Vagina (tissue), 2 donors: Measurements from ENCODE around the gene RGS3. TPM values are rescaled to one million over a fixed set of nuclear protein-coding genes. Genes with fewer than 3 reads are reported as not detected.
A peak's percentile ranks its signal among the peaks of the same experiment; 100 is the strongest.

ENCODE experiments used
- DNase-seq, 2 donors: peaks; one replicate each; pipeline ENCODE4 v3.0.0-alpha.2; 2017; ENCODE audit errors: extremely low spot score in 2 of 2
- H3K27ac ChIP-seq: fragments of 200-600 bp; sonication (generic); one replicate; pipeline ENCODE4 v1.5.1; 2019
- H3K27me3 ChIP-seq: fragments of 200-600 bp; sonication (generic); one replicate; pipeline ENCODE4 v1.5.1; 2019
- H3K36me3 ChIP-seq, 2 donors: fragments of 200-600 bp; sonication (generic); one replicate each; pipeline ENCODE4 v1.5.1; 2017 to 2019
- H3K4me1 ChIP-seq: fragments of 200-600 bp; sonication (generic); one replicate; pipeline ENCODE4 v1.5.1; 2019
- H3K4me3 ChIP-seq, 2 donors: fragments of 200-600 bp; sonication (generic); 1 replicate in 1 of 2; 2 replicates in 1 of 2; pipeline ENCODE4 v1.5.1; 2016 to 2019
- H3K9me3 ChIP-seq: fragments of 200-600 bp; sonication (generic); one replicate; pipeline ENCODE4 v1.5.1; 2019
- POLR2A ChIP-seq, 2 donors: fragments of 450-650 bp; IDR thresholded peaks; one replicate each; pipeline ENCODE4 v1.6.1; 2017; ENCODE audit warnings: antibody characterized with exemption in 2 of 2, mild to moderate bottlenecking in 2 of 2, moderate library complexity in 2 of 2
- POLR2AphosphoS5 ChIP-seq, 2 donors: sonication (generic); formaldehyde crosslinking; IDR thresholded peaks; one replicate each; pipeline ENCODE4 v1.9.0; 2017; ENCODE audit warnings: antibody characterized with exemption in 2 of 2, mild to moderate bottlenecking in 2 of 2, low read depth in 1 of 2; ENCODE audit not compliant: insufficient read depth in 1 of 2
- intact Hi-C: fragments of 100-400 bp; cut with DNase I; formaldehyde crosslinking; loops from one replicate; pipeline ENCODE4 v1.15.1; 2023
- total RNA-seq: library from RNA; depleted of rRNA; stranded (reverse); fragments of >200 nt; gene quantifications from one replicate; pipeline ENCODE4 v1.2.3, GENCODE V29; 2016
- TF ChIP-seq, protein P1 (sequence below), 3 experiments: fragments of 450-650 bp in 2 of 3; fragments of 200-600 bp in 1 of 3; sonication (generic) in 1 of 3; IDR thresholded peaks; one replicate each; pipeline ENCODE4 v1.5.1; 2017 to 2019; ENCODE audit warnings: antibody characterized with exemption in 3 of 3, mild to moderate bottlenecking in 2 of 3, moderate library complexity in 2 of 3

Gene RGS3
- total RNA-seq, 1 donor from 2014 or later, result 27.0 TPM

DNA sequence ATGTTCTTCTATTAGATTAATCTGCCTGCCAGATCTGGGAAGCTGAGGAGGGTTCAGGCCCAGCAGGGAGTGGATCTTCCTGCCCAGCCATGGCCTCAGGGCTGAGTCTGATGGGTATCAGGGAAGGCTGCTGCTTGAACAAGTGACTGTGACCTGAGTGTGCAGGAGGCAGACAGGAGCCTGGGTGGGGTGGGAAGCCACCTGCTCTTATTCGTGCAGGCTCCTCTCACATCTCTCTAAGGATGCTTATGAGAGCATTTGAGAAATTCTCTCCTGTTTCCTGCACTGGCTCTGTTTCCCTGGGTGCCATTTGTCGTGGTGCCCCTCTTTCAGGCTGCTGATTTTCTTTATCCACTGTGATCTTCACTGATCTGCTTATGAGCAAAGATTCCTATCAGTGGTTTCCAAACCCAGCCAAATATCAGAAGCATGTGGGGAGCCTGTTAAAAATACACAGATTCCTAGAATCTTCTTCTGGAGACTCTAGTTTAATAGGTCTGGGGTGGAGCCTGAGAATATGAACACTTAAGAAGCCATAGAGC lies 2.1 kb downstream of the RGS3 start:
- TF ChIP-seq POLR2A (IDR thresholded peaks at IDR 0.05), result no peak
- TF ChIP-seq POLR2AphosphoS5 (IDR thresholded peaks at IDR 0.05; ENCODE audit: insufficient read depth in 1 of 2, low read depth in 1 of 2), result no peak
- TF ChIP-seq, protein P1, sequence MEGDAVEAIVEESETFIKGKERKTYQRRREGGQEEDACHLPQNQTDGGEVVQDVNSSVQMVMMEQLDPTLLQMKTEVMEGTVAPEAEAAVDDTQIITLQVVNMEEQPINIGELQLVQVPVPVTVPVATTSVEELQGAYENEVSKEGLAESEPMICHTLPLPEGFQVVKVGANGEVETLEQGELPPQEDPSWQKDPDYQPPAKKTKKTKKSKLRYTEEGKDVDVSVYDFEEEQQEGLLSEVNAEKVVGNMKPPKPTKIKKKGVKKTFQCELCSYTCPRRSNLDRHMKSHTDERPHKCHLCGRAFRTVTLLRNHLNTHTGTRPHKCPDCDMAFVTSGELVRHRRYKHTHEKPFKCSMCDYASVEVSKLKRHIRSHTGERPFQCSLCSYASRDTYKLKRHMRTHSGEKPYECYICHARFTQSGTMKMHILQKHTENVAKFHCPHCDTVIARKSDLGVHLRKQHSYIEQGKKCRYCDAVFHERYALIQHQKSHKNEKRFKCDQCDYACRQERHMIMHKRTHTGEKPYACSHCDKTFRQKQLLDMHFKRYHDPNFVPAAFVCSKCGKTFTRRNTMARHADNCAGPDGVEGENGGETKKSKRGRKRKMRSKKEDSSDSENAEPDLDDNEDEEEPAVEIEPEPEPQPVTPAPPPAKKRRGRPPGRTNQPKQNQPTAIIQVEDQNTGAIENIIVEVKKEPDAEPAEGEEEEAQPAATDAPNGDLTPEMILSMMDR (IDR thresholded peaks at IDR 0.05), result no peak
- DNase-seq, result no peak
- H3K36me3 ChIP-seq, result no peaks in the 10 kb centered on the region
- intact Hi-C loops, result no loop called here
- H3K4me3 ChIP-seq, result no peak overlapping the region
- H3K4me1 ChIP-seq, result peaks cover 11% of the 10 kb centered on the region
- H3K27me3 ChIP-seq, result no peaks in the 10 kb centered on the region
- no peak overlapping the region for H3K27ac ChIP-seq
- H3K9me3 ChIP-seq, result no peaks in the 10 kb centered on the region

DNA sequence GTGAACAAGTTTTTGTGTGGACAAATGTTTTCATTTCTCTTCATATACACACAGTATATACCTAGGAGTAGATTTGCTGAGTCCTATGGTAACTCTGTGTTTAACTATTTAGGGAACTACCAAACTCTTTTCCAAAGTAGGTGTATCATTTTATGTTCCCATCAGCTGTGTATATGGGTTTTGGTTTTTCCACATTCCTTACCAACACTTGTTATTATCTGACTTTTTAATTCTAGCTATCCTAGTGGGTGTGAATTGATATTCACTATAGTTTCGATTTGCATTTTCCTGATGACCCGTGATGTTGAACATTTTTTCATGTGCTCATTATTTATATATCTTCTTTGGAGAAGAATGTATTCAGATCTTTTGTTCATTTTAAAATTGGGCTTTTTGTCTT lies 3.7 kb downstream of the RGS3 start:
- no peak for DNase-seq
- Histone ChIP-seq H3K27me3 (no peaks in the 10 kb centered on the region), H3K9me3 (no peaks in the 10 kb centered on the region), H3K4me3 (no peak overlapping the region), H3K36me3 (no peaks in the 10 kb centered on the region), H3K27ac (no peak overlapping the region), H3K4me1 (peaks cover 11% of the 10 kb centered on the region)
- TF ChIP-seq, protein P1 (IDR thresholded peaks at IDR 0.05), result no peak
- no peak for TF ChIP-seq POLR2A (IDR thresholded peaks at IDR 0.05)
- no peak for TF ChIP-seq POLR2AphosphoS5 (IDR thresholded peaks at IDR 0.05; ENCODE audit: insufficient read depth in 1 of 2, low read depth in 1 of 2)
- intact Hi-C loops, result no loop called here

DNA sequence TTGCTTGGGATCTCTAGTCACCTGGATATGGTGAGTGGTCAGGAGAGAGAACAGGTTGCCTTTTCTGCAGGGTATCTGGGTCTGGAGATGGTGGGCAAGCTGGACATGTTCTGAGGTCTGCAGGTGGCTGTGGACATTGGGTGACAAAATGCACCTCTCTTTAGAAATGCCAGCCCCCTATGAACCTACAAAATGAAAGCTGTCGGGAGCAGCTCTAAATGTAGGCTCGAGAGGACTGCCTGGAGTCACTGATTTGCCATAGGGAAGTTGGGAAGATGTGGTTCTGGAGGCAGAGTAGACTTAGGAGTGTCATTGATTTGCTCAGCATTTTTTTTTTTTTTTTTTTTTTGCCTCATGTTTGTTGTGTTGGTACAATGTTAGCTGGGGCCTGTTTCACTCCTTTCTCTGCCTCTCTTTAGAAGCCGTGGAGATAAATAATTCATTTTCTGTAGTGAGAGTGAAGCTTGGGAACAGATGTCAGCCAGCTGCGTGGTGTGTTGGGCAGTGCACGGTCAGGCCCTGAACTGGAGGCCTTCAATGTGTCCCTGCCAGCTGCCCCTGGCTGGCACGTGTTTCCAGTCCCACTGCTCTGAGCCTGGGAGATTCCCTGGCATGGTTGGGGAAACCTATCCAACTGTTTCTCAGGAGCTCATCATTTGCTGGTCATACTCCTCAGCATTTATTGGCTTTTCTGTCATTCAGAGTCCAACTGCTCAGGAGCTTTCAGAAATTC lies 5.4 kb downstream of the RGS3 start:
- Histone ChIP-seq H3K36me3 (no peaks in the 10 kb centered on the region), H3K27ac (no peak overlapping the region), H3K27me3 (no peaks in the 10 kb centered on the region), H3K4me3 (no peak overlapping the region), H3K9me3 (no peaks in the 10 kb centered on the region), H3K4me1 (peaks cover 4% of the 10 kb centered on the region)
- TF ChIP-seq POLR2AphosphoS5 (IDR thresholded peaks at IDR 0.05; ENCODE audit: insufficient read depth in 1 of 2, low read depth in 1 of 2), result no peak
- TF ChIP-seq, protein P1 (IDR thresholded peaks at IDR 0.05), result no peak
- no peak for TF ChIP-seq POLR2A (IDR thresholded peaks at IDR 0.05)
- intact Hi-C loops, result no loop called here
- DNase-seq, result no peak

DNA sequence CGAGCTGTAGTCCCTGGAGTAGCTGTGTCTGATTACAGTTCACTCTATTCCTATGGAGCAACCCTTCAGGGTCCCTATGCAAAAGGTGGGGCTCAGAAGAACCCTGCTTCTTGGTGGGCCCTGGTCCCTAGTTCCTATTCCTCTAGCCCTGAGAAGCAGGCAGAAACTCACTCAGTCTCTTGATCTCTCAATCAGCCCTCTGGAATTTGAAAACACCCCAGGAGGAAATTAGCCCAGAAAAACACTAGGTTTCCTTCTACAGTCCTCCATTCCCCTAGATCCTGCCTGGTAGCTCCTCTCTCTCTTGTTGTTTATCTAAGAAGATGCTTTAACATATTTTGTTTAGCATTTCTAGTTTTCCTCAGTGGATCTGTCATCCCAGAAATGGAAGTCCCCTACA lies 7.6 kb downstream of the RGS3 start:
- H3K27me3 ChIP-seq, result no peaks in the 10 kb centered on the region
- intact Hi-C loops, result no loop called here
- no peak overlapping the region for H3K4me3 ChIP-seq
- no peaks in the 10 kb centered on the region for H3K4me1 ChIP-seq
- no peaks in the 10 kb centered on the region for H3K36me3 ChIP-seq
- peak in 1 of 2 donors; percentile 13 for DNase-seq
- no peak overlapping the region for H3K27ac ChIP-seq
- no peak for TF ChIP-seq POLR2AphosphoS5 (IDR thresholded peaks at IDR 0.05; ENCODE audit: insufficient read depth in 1 of 2, low read depth in 1 of 2)
- TF ChIP-seq, protein P1 (IDR thresholded peaks at IDR 0.05), result no peak
- no peak for TF ChIP-seq POLR2A (IDR thresholded peaks at IDR 0.05)
- no peaks in the 10 kb centered on the region for H3K9me3 ChIP-seq

DNA sequence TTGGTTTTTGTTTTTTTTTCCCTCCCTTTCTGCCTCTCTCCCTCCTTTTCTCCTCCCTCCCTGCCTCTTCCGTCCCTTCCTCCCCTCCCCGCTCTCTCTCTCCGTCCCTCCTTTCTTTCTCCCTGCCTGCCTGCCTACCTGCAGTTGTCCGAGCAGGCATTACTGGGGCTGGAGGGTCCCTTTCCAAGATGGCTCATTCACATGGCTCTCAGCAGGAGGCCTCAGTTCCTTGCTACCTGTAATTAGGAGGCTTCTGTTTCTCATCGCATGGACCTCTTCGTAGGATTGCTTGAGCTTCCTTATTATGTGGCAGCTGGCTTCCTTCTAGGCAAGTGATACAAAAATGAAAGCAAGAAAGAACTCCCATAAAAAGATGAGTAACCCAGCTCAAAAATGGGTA lies 8.0 kb downstream of the RGS3 start:
- Histone ChIP-seq H3K9me3 (no peaks in the 10 kb centered on the region), H3K4me3 (no peak overlapping the region), H3K27me3 (no peaks in the 10 kb centered on the region), H3K27ac (no peak overlapping the region), H3K36me3 (no peaks in the 10 kb centered on the region), H3K4me1 (no peaks in the 10 kb centered on the region)
- TF ChIP-seq POLR2AphosphoS5 (IDR thresholded peaks at IDR 0.05; ENCODE audit: insufficient read depth in 1 of 2, low read depth in 1 of 2), result no peak
- TF ChIP-seq, protein P1 (IDR thresholded peaks at IDR 0.05), result no peak
- no peak for TF ChIP-seq POLR2A (IDR thresholded peaks at IDR 0.05)
- intact Hi-C loops, result no loop called here
- peak in 1 of 2 donors; percentile 27 for DNase-seq
